Activated gamma-delta T cell treated with Interleukin-2 at 50 U/mL for 16 hours (primary cell): ENCODE data around the gene PCDHGC5.

Experiments
- DNase-seq: peaks from one replicate; pipeline ENCODE4 v3.0.0-alpha.2; 2020

Gene PCDHGC5

GRCh38 chr5:141513627-141514329 lies 24.9 kb downstream of the PCDHGC5 start:
- DNase-seq, result no peak

DNA sequence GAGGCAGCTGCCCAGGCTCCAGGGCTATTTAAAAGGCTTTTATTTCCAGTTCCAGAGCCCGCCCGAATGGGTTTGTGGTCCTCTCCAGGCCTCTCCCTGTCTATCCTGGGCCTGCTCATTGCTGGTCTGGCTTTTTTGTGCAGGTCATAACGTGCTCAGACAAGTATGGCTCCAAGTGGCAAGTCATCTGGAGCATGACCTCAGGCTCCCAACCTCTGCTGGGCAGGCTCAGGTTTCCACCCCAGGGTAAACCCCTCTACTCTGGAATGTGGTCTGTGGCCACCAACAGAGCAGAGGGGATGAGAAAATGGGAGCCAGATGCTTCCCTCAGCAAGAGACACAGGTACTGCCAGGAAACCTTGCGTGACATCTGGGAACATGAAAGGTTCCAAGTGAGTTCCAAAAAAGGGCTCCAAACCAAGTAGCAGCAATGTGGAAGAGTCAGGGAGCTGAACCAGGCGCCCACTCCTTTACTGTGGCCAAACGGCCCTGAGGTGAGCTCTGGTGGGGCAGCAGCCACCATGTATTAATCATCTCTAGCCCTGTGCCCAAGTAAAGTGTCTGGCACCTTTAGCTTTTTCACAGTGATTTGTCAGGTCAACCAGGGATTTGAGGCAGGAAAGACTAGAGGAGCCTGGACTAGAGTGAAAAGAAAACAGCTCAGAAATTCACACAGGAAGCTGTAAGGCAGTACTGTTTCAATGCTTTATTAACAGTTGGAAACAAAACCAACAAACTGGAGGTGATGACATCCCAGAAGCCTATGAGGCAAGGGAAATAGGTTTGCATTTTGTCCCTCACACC lies 25.7 kb downstream of the PCDHGC5 start:
- no peak for DNase-seq

DNA sequence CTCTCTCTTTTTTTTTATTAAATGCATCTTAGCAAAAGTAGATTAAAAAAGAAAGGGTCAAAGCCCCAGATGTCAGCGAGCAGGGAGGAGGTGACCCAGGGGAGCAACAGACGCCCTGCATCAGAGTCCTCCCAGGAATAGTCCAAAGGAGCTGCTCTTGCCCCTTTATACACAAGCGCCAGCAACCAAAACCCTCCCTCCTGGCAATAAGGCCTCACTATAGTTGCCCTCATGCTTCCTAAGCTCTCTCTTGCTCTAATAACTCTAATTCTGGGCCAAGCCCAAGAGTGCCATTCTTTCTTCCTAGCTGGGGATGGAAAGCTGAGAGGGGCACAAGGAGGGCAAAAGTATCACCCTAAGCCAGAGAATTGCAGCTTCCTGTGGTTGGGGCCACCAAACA lies 26.3 kb downstream of the PCDHGC5 start:
- no peak for DNase-seq

DNA sequence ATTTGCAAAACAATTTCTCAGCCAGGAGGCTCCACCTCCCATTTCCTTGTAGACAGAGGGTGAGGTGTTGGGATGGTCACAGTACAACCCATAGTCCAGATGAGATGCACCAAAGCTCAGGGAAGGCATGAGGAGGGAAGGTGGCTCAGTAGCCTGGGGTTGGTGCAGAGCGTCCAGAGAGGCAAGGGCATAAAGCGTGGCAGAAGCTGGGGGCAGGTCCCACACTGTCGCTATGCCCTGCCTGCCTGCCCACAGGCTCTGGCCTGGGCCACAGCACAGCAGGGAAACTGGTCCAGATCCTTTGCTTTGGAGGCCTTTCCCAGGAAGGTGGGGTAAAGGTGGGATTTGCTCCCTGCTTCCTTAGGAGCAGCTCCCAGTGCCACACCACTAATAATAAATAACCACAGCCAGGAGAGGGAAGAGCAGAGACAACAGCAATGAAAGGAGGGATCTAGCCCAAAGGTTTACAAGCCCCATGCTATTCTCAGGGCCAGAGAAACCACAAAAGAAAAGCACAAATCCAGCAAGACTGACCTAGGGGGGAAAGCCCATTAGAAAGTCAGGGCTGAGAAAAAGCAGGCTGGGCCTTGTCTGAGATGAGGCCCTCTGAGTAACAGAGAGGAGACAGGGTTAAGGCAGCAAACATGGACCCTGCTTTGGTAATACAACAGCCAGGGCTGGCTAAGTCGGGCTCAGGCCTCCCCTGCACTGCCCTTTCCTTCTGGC lies 27.2 kb downstream of the PCDHGC5 start:
- no peak for DNase-seq

- no peak for DNase-seq
These were observed 27.8 kb downstream of the PCDHGC5 start for GRCh38 chr5:141516672-141517025.

GRCh38 chr5:141517312-141517711 lies 28.4 kb downstream of the PCDHGC5 start:
- DNase-seq, result no peak

GRCh38 chr5:141517880-141518617 lies 29.2 kb downstream of the PCDHGC5 start:
- no peak for DNase-seq

- DNase-seq, result no peak
These were observed 29.7 kb downstream of the PCDHGC5 start for GRCh38 chr5:141518618-141519015.

GRCh38 chr5:141519605-141520565 lies 31.0 kb downstream of the PCDHGC5 start:
- no peak for DNase-seq

DNA sequence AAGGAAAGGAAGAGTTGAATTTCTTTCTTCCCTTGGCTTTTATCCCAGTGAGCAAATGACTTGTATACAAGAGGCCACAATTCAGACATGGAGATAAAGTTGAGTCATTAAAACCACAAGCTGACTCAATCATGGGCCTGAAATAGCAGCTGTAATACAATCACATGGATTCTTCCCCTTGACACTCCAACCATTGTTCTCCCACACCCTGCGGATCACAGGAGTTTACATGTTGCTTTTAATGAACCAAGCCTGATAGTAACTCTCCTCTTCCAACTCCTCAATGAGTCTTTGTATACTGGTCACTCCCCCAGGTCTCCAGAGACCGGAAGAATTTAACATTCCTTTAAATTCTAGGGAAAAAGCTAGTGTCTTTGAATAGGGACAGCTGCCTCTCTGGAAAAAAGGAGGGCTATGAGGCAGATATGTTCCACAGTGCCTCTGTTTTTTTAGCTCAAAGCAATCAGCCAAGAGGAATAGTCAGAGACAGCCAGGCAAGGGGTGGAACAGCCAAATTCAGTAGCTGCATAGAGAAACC lies 32.4 kb downstream of the PCDHGC5 start:
- no peak for DNase-seq

- DNase-seq, result no peak
These were observed 33.4 kb downstream of the PCDHGC5 start for GRCh38 chr5:141522301-141522700.

GRCh38 chr5:141523991-141524390 lies 35.1 kb downstream of the PCDHGC5 start:
- no peak for DNase-seq

GRCh38 chr5:141524604-141525597 lies 36.0 kb downstream of the PCDHGC5 start:
- DNase-seq, result peak; percentile 35

- DNase-seq, result no peak
These were observed 36.8 kb downstream of the PCDHGC5 start for GRCh38 chr5:141525653-141526052.

- no peak for DNase-seq
These were observed 38.5 kb downstream of the PCDHGC5 start for GRCh38 chr5:141527426-141527825.

DNA sequence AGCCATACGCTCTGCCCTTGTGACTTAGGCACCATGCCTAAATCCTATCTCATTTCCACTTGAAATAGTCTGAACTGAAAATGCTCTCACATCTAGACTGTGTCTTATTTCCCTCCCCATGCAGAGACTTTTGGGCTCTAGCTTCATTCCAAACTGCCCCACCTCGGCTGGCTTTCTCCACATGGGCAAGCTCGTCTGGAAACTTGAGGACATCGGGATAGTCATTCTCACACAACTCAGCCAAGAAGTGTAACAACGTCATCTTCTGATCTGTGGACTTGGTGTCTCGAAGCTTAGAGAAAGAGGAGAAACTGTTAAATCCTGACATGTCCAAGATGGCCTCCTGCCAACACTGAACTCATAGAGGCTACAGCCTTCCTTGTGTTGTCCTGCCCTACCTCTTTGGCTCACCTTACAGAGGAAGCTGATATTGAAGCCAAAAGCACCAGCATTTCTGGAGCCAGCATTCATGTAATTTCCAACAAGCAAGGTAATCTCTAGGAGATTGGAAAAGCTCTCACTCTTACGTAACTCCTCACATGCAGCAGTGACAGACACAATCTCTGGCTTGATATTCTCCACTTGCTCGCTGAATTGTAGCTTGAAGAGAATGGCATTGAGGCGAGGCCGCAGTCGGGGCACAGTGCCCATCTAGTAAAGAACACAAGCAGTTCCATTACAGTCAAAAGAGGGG lies 39.6 kb downstream of the PCDHGC5 start:
- no peak for DNase-seq

DNA sequence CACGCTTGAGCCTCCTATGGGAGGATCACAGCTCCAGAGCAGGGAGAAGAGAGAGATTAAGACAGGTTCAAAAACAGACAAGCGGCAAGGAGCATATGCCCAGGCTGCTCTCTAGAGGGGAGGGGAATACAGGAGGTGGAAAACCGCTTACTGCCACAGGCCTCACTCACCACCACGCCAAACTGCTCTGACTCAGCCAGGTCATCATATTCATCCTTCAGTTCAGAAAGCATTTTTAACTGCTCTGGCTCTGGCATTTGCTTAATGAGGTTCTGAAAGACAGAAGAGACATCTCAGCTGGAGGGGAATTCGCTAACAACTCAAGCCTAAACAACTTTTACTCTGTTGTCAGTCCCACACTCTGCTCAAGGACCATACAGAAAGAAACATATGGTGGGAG lies 40.1 kb downstream of the PCDHGC5 start:
- no peak for DNase-seq

DNA sequence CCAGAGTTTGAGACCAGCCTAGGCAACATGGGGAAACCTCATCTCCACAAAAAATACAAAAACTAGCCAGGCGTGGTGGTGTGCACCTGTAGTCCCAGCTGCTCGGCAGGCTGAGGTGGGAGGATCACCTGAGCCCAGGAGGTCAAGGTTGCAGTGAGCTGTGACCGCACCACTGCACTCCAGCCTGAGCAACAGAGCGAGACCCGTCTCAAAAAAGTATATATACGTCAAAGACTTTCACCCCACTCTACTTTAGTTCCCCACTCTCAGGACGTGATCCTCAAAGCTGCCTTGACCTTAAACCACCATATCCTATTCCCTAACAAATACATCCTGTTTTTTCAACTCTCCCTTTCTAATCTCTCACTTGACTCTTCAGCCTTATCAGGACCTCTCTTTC lies 41.0 kb downstream of the PCDHGC5 start:
- DNase-seq, result no peak

DNA sequence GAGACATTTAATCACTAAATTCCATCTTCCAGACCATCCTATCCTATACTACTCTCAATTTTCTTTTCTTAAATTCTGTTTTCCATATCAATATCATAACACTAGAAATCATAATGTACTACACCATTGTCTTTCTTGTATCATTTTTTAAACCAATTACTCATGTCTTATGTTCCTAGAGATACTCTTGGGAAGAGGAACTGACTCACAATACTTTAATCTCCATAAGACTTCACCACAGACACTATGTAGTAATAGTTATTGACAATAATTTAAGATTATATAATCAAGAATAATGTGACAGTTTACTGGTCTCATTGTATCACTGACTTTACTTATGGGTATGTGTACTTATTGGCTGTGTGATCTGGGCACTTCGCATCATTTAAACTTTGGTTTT lies 43.8 kb downstream of the PCDHGC5 start:
- DNase-seq, result no peak

- no peak for DNase-seq
These were observed 45.0 kb downstream of the PCDHGC5 start for GRCh38 chr5:141533897-141534296.
